PC-9 (cell line): ENCODE results near the gene RAP1GAP2. TPM values are rescaled to one million over a fixed set of nuclear protein-coding genes. Genes with fewer than 3 reads are reported as not detected.

Experiments
- BruUV-seq: library from RNA; stranded (reverse); fragments of 400-500 nt; replicated peaks from 2 replicates; lab custom pipeline; 2021; lab: Mats Ljungman, UMichigan
- CTCF ChIA-PET: fragments of 300-600 bp; sonication (Branson Sonifier 250); formaldehyde crosslinking; loops from one replicate; lab custom pipeline; 2022; ENCODE audit warnings: antibody characterized with exemption; lab: Charles Lee
- POLR2A ChIA-PET: fragments of 300-600 bp; sonication (Branson Sonifier 250); formaldehyde crosslinking; loops from one replicate; lab custom pipeline; 2022; ENCODE audit warnings: antibody characterized with exemption; ENCODE audit not compliant: unreplicated experiment; lab: Charles Lee
- DNase-seq, 2 experiments: peaks; one replicate each; pipeline versions ENCODE4 v3.0.0 to v3.0.0-alpha.2; 2015 to 2022; ENCODE audit warnings: mixed read lengths in 1 of 2
- H2AFZ ChIP-seq: fragments of 200-600 bp; sonication (generic); 2 replicates; pipeline ENCODE4 v1.8.1; 2017; ENCODE audit warnings: antibody characterized with exemption
- H3F3A ChIP-seq: fragments of 200-600 bp; sonication (generic); 2 replicates; pipeline ENCODE4 v1.8.1; 2017; ENCODE audit warnings: antibody characterized with exemption, mild to moderate bottlenecking, low read depth; ENCODE audit not compliant: insufficient read depth
- H3K27ac ChIP-seq: fragments of 200-600 bp; sonication (generic); 2 replicates; pipeline ENCODE4 v1.6.1; 2016; ENCODE audit warnings: mixed run types
- H3K27me3 ChIP-seq: fragments of 200-600 bp; sonication (generic); 2 replicates; pipeline ENCODE4 v1.6.1; 2016; ENCODE audit warnings: low read depth, mixed run types; ENCODE audit not compliant: insufficient read depth
- H3K36me3 ChIP-seq: fragments of 200-600 bp; sonication (generic); 2 replicates; pipeline ENCODE4 v1.6.1; 2016; ENCODE audit warnings: low read depth, mixed run types
- H3K4me1 ChIP-seq: fragments of 200-600 bp; sonication (generic); replicated peaks from 2 replicates; pipeline ENCODE4 v1.6.1; 2016; ENCODE audit warnings: mixed run types; ENCODE audit not compliant: insufficient read depth
- H3K4me2 ChIP-seq: fragments of 200-600 bp; sonication (generic); 2 replicates; pipeline ENCODE4 v1.6.1; 2017; ENCODE audit warnings: mixed run types
- H3K4me3 ChIP-seq: fragments of 200-600 bp; sonication (generic); 2 replicates; pipeline ENCODE4 v1.6.1; 2016; ENCODE audit warnings: mixed run types
- H3K79me2 ChIP-seq: fragments of 200-600 bp; sonication (generic); 2 replicates; pipeline ENCODE4 v1.6.1; 2017; ENCODE audit warnings: low read depth, mixed run types
- H3K9me2 ChIP-seq: fragments of 200-600 bp; sonication (generic); 2 replicates; pipeline ENCODE4 v1.8.1; 2017; ENCODE audit warnings: mild to moderate bottlenecking; ENCODE audit not compliant: insufficient read depth
- H3K9me3 ChIP-seq: fragments of 200-600 bp; sonication (generic); 2 replicates; pipeline ENCODE4 v1.8.1; 2016; ENCODE audit warnings: low read depth; ENCODE audit not compliant: insufficient read depth
- H4K20me1 ChIP-seq: fragments of 200-600 bp; sonication (generic); 2 replicates; pipeline ENCODE4 v1.8.1; 2017; ENCODE audit not compliant: insufficient read depth
- CTCF ChIP-seq: fragments of 200-600 bp; sonication (generic); conservative IDR thresholded peaks from 2 replicates; pipeline ENCODE4 v1.6.1; 2017; ENCODE audit warnings: mixed run types, antibody characterized with exemption, mild to moderate bottlenecking, moderate library complexity
- EZH2 ChIP-seq: fragments of 200-600 bp; sonication (generic); IDR thresholded peaks from 2 replicates; pipeline ENCODE4 v1.8.0; 2017; ENCODE audit warnings: antibody characterized with exemption, low read depth
- intact Hi-C: fragments of 100-400 bp; cut with micrococcal nuclease; formaldehyde crosslinking; loops from one replicate; pipeline ENCODE4 v1.10.0; 2022; ENCODE audit not compliant: unreplicated experiment
- total RNA-seq: library from RNA; stranded (reverse); gene quantifications from 2 replicates; pipeline ENCODE4 v1.2.3, GENCODE V29; 2021

The RAP1GAP2 gene
- total RNA-seq, 1 experiment from 2014 or later: 10.1 TPM

GRCh38 chr17:2897605-2898004 lies 101.4 kb downstream of the RAP1GAP2 start:
- Histone ChIP-seq H3K9me2 (no peaks in the 10 kb centered on the region), H3K4me1 (peaks cover 17% of the 10 kb centered on the region), H3K79me2 (no peaks in the 10 kb centered on the region), H3K4me2 (no peak overlapping the region), H3K27me3 (no peaks in the 10 kb centered on the region), H3K4me3 (no peak overlapping the region), H4K20me1 (no peaks in the 10 kb centered on the region), H3K27ac (no peak overlapping the region), H2AFZ (no peak overlapping the region), H3K9me3 (no peaks in the 10 kb centered on the region), H3F3A (peaks cover 18% of the 10 kb centered on the region), H3K36me3 (no peaks in the 10 kb centered on the region)
- DNase-seq: no peak
- ChIA-PET POLR2A (no interaction called here), CTCF (no interaction called here)
- TF ChIP-seq CTCF: no peak
- no peak for TF ChIP-seq EZH2
- intact Hi-C loops: no loop called here
- no TSS peak for BruUV-seq

- H3K27ac ChIP-seq: no peak overlapping the region
- no peak for DNase-seq
- H3K36me3 ChIP-seq: no peaks in the 10 kb centered on the region
- no peak overlapping the region for H3K4me2 ChIP-seq
- H3F3A ChIP-seq: peaks cover 10% of the 10 kb centered on the region; the same call in 1 of the 2 replicates
- no peaks in the 10 kb centered on the region for H4K20me1 ChIP-seq
- intact Hi-C loops: no loop called here
- H2AFZ ChIP-seq: no peak overlapping the region
- H3K79me2 ChIP-seq: no peaks in the 10 kb centered on the region
- no peak for TF ChIP-seq EZH2
- no peaks in the 10 kb centered on the region for H3K9me2 ChIP-seq
- H3K4me3 ChIP-seq: no peak overlapping the region
- H3K9me3 ChIP-seq: no peaks in the 10 kb centered on the region
- peaks cover 11% of the 10 kb centered on the region for H3K4me1 ChIP-seq
- CTCF ChIA-PET: no interaction called here
- POLR2A ChIA-PET: no interaction called here
- no TSS peak for BruUV-seq
- no peaks in the 10 kb centered on the region for H3K27me3 ChIP-seq
These were observed 102.2 kb downstream of the RAP1GAP2 start for GRCh38 chr17:2898255-2898926.

- no peak overlapping the region for H3K4me3 ChIP-seq
These were observed 103.7 kb downstream of the RAP1GAP2 start for GRCh38 chr17:2899906-2900305.

More at GRCh38 chr17:2899906-2900305, 103.7 kb downstream of the RAP1GAP2 start:
- Histone ChIP-seq H3K4me2 (no peak overlapping the region), H3K36me3 (no peaks in the 10 kb centered on the region), H3K4me1 (no peaks in the 10 kb centered on the region), H3F3A (no peaks in the 10 kb centered on the region), H3K9me2 (no peaks in the 10 kb centered on the region), H3K27me3 (no peaks in the 10 kb centered on the region), H3K9me3 (no peaks in the 10 kb centered on the region), H2AFZ (no peak overlapping the region), H3K27ac (no peak overlapping the region), H3K79me2 (no peaks in the 10 kb centered on the region), H4K20me1 (no peaks in the 10 kb centered on the region)
- DNase-seq: no peak
- ChIA-PET POLR2A (no interaction called here), CTCF (no interaction called here)
- no TSS peak for BruUV-seq
- intact Hi-C loops: no loop called here
- TF ChIP-seq CTCF (no peak), EZH2 (no peak)
